HG03025 (cell line): ENCODE data around the gene MAPK8IP3.
"Not testable (repeated sequence)": the region's sequence is repeated elsewhere in the genome, so short reads cannot be mapped to it uniquely, and the experiment has no call there.

ENCODE experiments used
- ATAC-seq: cut with Tn5 transposase; IDR thresholded peaks from one replicate; pipeline ENCODE4 v1.9.1; 2021; ENCODE audit warnings: mild to moderate bottlenecking, moderate library complexity; ENCODE audit not compliant: unreplicated experiment, low FRiP score

The MAPK8IP3 gene

DNA sequence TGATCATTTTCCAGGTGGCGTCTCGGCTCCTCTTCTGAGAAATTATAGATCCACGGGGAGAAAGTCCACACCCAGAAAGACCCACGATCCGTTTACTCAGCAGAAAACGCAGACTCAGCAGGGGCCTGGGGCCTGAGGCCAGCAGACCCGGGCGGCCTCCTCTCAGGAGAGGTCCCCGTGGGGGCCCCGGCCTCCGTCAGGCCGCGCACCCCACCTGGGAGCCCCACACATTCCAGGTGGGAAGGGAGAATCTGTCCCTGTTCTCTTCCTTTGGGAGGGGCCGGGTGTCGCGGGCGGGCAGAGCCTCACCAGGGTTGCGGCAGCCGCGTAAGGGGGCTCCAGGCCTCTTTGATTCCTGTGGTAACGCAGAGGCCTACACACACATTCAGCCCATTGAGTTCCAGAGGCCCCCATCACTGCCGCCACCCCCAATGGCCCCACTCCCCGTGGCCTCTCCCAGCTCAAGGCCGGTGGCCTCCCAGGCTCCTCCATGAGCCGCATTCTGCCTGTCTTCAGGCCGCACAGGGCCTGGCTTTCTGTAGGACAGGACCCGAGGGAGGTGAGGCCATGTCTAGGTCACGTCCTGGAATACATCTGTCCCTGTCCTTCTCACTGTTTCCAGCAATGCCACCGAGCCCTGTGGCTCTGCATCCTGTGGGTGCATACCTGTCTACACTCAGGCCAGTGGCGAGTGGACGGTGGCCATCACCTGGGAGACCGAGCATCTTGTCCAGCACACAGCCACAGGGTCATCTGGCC is 89.1 kb downstream of the MAPK8IP3 start:
- ATAC-seq: no peak

DNA sequence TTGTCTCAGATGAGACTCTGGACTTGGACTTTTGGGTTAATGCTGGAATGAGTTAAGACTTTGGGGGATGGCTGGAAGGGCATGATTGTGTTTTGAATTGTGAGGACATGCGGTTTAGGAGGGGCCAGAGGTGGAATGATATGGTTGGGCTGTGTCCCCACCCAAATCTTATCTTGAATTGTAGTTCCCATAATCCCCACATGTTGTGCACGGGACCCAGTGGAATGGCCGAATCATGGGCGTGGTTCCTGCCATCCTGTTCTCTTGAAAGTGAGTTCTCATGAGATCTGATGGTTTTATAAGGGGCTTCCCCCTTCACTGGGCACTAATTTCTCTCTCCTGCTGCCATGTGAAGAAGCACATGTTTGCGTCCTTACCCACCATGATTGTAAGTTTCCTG is 93.3 kb downstream of the MAPK8IP3 start:
- not testable (repeated sequence) for ATAC-seq

DNA sequence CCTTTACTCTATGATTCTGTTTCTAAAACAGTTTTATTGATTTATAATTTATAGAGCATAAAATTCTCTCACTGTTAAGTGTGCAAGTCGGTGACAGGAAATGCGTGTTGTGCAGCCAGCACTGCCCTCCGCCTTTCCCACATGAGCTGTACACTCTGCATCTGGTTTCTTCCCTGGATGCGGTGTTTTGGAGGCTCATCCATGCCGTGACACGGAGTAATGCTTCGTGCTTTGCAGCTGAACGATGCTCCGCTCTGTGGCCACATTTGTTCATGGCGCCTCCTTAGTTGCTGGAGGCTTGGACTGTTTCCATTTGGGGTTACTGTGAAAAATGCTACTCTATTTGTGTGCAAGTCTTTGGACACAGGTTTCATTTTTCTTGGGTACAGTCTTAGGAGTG is 94.7 kb downstream of the MAPK8IP3 start:
- no peak for ATAC-seq

DNA sequence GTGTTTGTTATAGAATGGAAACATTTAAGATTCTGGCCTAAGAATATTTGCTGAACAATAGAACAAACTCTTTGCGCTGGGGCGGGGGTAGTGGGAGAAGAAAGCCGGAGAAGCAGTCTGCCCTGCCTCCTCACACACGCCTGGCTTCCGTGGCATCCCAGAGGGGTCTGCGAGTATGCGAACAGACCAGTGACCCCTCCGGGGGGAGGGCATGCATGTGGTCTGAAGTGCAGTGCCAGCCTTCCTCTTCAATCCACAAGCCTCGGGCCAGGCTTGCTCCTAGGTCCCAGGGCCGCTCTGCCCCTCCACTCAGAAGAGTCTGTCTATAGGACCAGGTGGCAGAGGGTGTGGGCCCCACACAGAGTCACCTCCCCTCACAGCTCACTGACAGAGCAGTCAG is 101.6 kb downstream of the MAPK8IP3 start:
- ATAC-seq: no peak

DNA sequence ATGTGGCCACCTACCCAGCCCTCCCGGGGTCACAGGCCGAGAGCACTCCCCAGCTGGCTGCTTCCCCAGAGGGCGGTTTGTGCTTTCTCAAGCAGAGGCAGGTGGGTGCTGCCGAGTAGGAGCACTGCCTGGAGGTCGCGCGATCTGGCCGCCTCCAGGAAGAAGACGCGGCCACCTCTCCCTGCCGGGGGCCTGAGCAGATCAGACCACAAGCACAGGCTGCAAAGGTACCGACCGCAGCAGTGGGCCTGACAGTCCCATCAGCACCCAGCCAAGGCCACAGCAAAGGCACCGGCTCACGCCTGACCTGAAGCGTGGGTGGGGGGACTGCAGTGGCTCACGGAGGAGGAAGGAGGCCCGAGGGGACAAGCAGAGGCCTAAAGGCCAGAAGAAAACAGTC is 102.7 kb downstream of the MAPK8IP3 start:
- ATAC-seq: no peak

DNA sequence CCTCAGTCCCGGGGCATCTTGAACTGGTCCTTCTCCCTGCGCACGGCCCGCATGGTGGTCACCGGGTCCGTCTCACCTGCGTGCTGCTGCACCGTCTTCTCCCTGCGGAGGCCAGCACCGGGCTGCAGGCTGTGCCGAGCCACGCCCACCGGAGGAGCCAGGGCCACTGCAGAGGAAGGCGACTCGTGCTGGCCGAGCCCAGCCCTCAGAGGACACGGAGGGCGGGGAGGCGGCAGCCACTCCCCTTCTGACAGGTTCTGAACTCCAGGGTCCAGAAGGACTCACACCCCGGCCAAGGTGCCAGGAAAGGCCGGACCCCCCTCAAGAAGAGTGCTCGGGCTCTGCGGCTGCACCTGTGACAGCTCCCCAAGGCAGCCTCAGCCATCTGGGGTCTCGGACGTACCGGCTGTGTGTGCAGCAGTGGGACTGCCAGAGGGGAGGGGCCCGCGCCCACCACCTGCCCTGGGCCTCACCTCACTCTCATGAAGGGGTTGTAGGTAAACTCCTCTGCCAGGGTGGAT is 103.3 kb downstream of the MAPK8IP3 start:
- ATAC-seq: no peak

DNA sequence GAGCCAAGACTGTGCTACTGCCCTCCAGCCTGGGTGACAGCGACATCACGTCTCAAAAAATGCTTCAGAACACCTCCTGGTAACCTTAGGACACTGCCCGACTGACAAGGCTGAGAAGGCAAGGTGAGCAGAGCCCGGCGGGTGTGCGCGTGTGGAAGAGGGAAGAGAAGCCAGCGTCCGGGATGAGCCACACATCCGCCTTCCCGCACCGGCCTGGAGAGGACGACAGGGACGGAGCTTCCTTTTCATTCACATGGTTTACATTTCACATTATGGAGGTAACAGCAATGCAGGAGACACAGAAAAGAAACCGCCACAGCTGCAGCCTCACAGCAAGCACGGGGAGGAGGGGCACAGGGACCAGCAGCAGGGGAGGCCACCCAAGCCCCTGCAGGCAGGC is 104.1 kb downstream of the MAPK8IP3 start:
- no peak for ATAC-seq

DNA sequence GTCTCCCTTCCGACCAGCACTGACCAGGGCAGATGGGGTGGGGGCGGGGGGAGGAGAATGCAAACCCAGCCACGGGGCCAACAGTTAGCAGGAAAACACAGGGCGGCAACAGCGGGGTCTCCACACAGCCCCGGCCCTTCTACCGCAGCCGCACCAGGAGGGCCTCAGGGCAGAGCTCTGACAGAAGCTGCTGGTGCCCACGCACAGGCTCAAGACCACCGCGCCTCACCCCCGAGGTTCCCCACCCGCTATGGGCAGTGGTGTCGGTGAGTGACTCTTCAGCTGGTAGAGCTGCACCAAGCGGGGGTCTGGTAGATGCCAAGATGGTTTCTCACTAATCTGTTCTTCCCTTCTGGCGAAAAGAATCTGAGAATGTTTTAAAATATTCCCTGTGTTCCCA is 104.5 kb downstream of the MAPK8IP3 start:
- ATAC-seq: no peak

DNA sequence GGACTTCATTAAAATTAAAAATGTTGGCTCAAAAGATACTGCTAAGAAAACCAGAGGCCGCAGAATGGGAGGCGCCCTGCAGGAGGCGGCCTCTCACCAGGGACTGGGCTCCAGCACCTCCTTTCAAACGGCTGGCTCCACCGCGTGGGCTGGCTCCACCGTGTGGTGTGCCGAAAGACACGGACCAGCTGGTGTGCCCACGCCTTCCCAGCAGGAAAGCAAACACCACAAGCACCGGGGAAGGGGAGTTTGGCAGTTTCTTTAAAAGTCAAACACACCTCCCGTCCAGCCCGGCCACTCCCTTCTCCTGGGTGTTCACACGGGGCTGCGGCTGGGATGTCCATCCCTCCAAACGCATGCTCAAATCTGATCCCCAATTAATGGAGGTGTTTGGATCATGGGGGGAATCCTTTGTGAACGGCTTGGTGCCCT is 106.8 kb downstream of the MAPK8IP3 start:
- ATAC-seq: no peak

DNA sequence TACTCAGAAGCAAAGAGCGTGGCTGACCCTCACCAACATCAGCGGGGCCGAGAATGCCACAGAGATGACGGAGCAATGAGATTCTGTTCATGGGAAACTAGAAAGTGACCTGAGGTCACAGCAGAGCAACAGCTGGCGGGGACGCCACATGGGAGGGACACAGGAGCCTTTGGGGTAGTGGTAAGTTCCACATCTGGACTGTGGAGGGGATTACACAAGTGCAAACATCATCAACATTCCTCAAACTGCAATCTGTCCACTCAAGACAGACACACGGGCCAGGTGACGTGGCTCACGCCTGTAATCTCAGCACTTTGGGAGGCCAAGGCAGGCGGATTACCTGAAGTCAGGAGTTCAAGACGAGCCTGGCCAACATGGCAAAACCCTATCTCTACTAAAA is 109.5 kb downstream of the MAPK8IP3 start:
- ATAC-seq: no peak

DNA sequence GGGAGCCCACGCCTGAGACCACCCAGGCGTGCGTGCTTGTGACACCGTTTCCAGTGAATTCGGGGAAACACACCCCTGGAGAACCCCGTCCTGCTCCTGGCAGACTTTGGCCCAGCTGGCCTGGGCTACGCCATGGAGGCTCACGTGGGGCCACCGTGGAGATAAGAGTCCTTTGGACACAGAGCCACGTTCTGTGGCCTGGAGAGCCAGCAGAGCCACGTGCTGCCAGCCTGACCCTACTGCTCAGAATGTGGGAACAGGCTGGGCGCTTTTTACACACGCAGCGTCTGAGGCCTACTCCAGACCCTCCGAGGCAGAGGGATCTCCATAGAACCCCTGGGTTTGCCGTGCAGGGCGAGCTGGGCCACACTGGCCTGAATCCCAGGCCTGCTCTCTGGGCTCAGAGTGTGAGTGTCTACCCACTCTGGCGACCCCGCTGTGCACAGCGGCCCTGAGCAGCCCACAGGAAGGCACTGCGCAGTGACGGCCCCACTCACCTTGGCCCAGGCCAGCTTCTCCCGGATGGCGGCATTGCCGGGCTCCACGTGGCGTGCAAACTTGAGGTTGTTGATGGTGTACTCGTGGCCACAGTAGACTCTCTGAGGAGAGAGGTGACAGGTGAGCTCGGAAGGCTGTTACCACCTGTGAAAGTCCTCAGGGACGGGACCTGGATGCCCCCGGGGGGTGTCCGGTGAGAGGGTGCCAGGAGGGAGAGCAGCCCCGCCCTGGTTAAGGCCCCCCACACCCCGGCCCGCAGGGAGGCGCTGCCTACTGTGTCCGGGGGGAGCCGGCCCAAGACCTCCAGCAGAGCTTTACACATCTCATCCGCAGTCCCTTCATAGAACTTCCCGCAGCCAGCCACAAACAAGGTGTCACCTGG is 110.6 kb downstream of the MAPK8IP3 start:
- ATAC-seq: no peak

DNA sequence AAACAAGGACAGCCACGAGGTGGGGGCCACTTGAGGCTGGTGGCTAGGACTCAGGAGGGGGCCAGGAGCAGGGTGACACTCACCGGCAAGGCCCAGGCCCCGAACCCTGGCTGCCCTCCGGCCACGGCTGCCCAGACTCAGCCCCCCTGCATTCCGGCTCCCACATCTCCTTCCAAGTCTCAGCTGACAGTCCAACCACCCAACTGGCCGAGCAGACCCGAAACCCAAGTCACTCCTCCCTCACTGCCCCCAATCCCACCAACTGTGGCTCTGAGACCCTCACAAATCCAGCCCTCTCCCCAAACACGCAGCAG is 111.2 kb downstream of the MAPK8IP3 start:
- ATAC-seq: no peak

DNA sequence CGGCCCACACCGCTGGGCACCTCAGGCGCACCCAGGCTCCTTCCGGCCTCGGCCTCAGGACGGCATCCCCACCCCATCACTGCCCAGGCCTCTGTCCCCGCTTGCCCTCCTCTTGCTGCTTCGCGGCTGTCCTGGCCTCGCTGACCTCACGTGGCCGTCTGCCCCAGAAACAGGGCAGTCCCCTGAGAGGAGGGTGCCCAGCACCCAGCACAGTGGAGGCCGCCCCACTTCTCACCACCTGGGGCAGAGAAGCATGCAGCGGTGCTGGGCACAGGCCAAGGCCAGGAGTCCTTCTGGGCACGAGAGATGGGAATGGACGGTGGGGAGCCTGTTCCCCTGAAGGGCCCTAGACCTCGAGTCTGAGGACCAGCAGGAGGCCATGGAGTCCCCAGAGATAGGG is 111.7 kb downstream of the MAPK8IP3 start:
- no peak for ATAC-seq

DNA sequence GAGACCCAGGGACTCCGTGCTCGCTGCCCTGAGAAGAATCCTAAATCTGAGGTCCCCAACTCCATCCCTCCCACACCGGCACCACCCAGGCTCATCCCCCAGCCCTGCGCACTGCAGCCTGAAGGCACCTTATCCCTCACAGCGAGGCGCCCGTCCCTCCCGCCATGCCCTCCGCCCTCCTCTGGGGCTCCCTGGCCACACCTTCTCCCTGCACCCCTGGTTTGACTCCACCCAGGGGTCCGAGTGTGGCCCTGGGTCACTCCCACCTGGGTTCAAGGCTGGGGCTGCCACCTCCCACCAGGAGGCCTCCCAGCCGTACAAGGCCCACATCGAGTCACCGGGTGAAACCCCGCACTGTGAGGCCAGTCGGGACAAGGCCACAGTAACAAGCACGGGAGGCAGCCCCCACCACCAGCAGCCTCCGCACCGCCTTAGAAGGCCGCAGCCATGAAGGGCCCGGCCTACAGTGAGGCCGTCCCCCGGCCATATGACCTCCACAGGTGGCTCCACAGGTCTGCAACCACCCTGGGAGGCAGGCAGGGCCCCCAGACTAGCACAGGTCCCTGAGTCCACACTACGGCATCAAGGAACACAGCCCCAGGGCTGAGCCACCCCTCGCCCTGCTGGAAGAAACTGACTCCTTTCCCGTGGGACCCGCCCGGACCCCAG is 112.3 kb downstream of the MAPK8IP3 start:
- ATAC-seq: no peak

DNA sequence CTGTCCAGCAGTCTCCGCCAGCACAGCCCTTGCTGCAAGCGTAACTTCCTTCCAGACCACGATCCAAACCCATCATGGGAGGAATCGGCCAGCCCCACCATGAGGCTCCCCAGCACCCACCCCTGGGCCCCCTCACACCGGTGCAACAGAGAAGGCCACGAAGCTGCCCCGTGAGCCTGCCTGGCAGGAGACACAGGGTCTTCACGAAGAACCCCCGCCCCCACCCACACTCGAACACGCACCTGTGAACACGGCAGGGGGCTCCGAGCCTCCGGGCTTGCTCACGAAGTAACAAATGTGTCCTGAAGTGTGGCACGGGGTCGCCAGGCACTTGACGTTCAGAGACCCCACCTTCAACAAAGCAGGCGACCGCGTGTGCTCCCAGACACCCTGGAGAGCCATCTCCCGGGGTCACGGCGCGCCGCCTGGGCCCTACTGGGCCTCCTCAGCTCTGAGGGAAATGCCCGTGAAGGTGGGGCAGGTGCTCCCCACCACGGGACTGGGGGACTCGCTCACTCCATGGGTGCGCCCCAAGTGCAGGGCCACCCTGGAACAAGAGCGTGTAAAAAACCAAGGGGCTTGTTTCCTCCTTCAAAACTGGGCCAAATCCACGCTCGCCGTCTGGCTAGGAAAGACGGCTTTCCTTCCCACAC is 113.0 kb downstream of the MAPK8IP3 start:
- ATAC-seq: no peak

DNA sequence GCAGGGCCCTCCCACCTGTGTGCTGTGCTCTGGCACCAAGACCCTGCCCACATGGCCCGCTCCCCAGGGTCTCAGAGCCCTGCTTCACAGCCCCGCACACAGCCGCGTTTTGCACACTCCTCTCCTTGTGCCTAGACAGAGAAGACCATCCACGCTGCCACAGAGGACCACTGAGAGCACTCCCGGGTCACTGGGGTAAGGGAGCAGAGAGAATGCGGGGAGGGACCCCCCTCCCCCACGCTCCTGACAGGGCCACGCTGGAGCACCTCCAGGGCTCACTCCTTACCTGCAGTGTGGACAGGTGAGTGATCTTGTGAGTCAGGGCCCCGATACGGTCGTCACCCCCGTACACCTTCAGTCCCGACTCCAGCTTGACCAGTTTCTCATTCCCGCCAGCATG is 113.6 kb downstream of the MAPK8IP3 start:
- ATAC-seq: no peak
